CD4-positive, alpha-beta T cell treated with Interleukin-17A for 1 hour (primary cell): ENCODE results near the gene NECTIN4.
"Not testable (repeated sequence)": the region's sequence is repeated elsewhere in the genome, so short reads cannot be mapped to it uniquely, and the experiment has no call there.

ENCODE experiments used
- DNase-seq: peaks from one replicate; pipeline ENCODE4 v3.0.0-alpha.2; 2020

NECTIN4 gene

DNA sequence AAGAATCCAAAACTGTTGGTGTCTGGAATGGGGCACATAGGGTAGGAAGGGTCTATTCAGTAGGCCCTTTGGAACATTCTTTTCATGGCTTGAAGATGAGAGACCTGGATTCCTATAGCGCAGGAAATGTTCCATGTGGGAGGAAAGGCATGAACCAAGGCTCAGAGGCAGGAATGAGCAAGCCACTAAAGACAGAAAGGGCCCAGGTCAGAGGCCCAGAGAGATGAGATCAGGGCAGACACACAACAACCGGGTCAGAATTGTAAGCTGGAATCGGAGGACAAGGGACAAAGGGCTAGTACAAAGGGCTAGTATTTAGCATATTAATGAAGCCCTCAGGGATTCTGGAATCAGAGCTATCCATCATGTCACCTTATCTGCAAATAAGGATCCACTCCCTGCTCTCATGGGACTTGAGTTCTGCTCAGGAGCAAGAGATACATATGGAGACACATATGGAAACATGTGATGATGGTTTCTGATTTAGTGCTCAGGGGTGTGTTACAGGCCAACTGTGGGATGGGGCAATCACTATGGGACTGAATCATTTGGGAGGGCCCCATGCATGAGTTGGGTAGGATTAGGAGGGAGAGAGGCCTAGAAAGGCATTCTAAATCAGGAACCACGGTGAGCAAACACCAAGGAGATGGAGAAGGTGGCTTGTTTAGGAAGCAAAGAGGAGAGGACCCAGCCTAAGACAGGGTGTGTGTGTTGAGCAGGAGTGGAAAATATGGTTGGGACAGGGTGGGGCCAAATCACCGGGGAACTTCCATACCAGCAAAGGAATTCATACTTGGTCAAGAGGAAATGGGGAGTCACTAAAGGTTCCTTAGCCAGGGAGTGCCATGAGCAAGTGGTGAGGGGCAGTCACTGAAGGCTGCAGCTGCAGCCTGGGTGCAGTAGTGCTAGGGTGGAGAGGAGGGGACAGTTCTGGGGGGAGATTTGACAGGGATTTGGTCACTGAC is 8.6 kb downstream of the NECTIN4 start:
- no peak for DNase-seq

DNA sequence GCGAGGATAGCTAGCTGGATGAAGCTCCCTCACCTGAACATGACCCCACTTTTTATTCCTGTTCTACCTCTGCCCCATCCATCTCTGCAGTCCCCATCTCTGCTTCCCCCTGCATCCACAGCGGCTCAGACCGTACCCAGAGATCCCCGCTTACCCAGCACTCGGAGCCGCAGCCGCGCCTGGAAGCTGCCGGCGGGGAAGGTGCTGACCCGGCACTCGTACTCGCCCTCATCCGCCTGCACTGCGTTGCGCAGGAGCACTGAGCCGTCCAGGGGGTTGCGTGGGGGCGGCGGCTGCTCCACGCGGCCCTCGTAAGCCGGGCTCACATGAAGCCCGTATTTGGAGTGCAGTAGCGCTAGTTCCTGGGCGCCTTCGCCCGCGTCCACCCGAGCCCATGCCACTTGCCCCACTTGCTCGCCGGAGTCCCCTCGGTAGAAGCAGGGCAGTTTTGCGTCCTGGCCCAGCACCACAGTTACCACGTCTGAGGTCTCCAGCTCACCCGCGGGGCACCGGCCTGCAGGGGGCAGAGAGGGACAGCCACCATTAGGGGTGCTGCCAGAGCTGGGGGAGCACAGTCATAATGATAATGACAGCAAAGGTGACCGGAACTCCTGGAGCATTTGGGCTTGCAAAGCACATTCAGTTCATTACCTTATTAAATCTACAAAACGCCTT is 9.8 kb downstream of the NECTIN4 start:
- no peak for DNase-seq

DNA sequence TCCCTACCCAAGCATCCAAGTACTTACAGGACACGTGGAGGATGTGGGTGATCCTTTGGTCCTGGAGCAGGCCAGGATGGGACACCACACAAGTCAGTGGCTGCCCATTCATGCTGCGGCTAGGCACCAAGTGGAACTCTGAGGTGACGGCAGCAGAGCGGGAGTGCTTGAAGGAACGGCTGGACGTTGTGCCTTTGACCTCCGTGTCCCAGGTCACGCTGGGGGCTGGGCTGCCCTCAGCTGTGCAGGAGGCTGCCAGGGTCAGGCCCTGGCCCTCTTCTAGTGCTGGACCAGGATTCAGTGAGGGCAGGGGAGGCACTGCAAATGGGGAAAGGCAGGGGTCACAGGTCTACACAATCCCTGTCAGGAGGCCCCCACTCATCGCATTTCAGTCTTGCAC is 11.9 kb downstream of the NECTIN4 start:
- DNase-seq: no peak

DNA sequence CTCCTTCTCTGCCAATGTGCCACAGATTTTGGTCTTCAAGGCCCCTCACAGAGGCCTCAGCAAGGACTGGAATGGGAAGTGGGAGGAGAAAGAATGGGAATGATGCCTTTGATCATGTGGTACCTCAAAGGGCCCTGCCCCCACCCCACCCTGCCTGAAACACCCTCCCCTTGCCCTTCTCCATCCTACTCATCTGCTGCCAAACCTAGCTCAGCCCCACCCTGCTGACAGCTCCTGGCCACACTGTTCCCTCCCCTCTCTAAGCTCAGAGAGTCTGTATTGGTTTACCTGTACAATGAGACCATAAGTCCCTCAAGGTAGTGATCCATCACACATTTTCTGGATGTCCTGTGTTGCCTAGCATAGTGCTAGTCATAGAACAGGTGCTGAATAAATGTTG is 12.9 kb downstream of the NECTIN4 start:
- DNase-seq: no peak

DNA sequence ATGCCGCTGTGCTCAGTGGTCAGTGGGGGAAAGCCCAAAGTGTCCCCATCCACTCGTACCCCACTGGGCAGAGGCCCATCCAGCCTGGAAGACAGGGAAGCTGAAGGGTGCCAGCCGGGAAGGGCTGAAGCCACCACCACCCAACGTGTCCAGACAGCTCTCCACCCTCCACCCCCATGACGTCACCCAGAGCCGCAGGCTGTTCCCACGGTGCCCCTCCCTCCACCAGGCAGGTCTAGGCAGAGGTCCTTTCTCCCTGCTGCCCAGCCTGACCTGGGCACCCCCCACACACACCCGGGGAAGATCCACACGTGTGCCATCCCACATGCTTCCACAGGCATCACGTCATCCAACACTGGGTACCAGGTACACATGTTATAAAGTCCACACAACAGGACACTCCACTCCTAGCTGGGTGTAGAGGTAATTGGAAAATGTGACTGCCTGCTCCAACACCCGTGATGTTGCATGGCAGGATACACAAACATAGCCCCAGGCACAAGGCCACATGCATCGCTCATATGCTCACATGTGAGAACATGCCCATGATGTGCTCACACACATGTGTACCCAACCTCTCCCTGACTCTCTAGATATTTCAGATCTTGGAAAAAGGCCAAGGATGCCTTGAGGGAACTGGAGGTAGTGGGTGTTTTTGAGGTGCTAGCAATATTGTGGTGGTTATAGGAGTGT is 14.5 kb downstream of the NECTIN4 start:
- no peak for DNase-seq

DNA sequence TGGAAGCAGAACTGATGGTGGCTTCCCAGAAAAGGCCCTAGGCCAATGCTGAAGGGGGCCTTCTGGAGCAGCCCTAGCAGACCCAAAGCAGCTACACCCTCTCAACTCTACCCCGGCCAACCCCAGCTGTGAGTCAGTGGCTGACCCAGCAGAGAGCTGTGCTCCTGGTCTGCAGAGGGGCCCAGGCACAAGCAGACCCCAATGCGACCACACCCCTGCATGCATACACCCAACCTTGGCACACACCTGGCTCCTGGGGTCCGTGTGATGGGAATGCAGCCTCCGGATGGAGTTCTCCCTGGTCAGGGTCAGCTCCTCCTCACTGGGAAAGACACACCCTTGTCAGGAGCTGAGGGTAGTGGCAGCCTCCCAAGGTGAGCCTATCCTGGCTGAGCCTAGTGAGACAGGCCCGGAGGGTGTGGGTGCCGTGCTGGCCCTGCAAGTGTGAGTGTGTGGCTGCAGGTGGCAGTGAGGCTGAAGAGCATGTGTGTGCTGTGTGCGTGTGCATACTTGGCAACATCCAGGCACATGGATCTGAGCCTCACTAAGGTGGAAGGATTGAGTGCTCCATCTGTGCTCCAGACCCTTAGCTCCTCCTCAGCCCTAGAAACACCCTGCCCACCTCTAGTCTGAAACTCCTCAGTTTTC is 15.8 kb downstream of the NECTIN4 start:
- DNase-seq: no peak

DNA sequence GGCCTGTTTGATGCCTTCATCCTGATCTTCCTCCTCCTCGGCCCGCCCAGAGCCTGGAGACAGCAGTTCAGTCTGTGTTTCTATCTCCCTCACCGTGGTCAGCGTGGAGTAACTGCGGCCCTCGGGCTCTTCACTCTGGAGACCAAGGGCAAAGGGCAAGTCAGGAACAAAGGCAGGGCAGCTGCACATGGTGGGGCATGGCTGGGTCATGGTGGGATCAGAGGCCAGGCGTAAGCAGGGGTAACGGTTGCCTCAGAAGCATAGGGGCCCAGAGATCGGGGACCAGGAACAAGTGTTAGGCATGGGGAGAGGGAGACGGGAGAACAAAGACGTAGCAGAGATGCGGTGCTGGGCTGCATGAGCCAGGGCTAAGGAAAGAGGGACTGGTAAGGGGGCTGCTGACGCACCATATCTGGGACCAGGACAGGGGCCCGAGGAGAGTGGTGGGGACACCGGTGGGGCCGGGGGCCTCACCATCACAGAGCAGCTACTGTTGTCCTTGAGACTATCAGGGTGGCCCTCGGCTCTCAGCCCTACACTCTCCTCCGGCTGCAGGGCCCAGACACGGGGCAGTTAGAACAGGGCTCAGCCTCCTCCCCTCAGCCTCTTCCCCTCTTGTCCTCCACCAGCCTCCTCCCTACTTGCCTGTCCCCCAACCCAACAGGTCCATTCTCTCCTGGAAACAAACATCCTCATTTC is 16.5 kb downstream of the NECTIN4 start:
- DNase-seq: no peak

DNA sequence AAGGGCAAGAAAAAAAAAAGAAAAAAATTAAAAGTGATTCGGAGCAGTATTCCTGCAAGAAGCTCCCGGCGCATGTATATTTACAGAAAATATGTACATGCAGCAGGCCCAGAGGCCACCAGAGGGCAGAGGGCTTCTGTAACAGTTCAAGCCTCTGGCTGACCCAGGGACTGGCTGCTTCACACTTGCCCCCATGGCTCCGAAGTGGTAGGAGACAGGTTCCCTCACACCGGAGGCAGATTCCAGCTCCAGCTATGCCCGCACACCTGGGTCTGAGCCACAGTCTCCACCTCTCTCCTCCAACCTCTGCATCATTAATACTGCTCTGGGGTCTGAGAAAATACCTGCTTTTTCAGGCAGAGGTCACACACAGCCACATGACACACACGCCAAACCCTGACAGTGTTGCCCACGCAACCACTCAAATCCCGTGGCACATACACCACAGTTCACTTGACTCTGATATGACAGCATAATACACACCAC is 17.4 kb downstream of the NECTIN4 start:
- peak; percentile 58 for DNase-seq

DNA sequence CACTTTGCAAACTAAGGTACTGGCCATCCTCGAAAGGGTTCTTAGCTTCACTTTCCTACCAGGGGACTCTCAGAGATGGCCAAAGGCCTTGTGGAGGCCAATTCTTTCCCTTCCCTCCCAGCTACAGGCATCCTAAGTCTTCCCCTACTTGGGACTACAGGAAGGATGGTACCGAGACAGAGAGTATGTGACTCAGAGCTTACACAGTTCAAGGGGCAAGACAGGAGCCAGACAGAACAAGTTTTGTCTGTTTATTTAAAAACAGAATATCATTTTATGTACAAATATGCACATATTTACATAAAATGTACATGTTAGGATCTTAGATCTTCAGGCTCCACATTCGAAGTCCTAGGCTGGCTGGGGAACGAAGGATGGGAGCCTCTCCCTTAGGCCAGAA is 18.6 kb downstream of the NECTIN4 start:
- DNase-seq: no peak

DNA sequence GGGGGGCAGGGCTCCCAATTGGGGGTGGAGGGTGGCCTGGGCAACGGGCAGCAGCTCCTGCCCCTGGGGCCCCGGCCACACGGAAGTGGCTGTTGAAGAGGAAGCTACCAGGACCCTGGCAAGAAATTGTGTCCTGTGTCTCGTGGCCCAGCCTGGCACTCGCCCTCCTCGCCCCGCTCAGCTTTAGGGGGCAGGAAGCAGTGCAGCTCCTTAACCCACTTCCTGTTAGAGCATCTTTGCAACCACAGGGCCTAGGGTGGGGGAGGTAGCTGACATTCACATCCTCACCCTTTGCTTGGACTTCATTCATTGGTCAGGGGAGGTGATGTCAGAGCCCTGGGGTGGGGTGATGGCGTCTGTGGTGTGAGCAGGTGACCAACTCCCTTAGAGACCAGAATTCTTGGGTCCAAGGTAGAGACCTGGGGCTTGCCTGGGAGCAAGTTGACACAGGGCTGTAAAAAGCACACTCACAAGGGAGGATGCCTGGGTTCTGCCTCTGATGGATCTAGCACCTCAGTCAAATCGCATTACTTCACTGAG is 19.6 kb downstream of the NECTIN4 start, which contains the start of gene ARHGAP30:
Gene ARHGAP30, minus strand, starts transcription at position 161 of the 540 bp plus-strand sequence. CDS start 267 bp downstream, outside the sequence.
- peak; percentile 96 for DNase-seq

DNA sequence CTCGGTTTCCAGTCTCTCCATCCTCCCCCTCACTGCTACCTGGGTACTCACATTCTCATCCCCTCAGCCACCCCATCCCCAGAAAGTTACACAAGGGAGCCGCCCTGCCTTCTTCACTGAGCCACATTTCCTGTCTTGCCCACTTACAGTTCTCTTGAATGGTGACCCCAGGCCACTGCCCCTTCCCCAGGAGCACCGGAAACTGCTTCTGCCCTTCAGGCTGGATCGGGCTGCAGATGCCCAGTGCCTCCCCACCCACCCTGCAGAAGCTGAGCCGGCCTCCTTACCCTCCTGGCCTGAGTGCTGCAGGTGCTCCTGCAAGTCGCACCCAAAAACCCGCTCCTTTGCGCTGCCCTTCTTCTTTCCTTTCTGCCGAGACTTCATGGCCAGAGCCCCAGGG is 20.1 kb downstream of the NECTIN4 start:
- DNase-seq: peak; percentile 33

DNA sequence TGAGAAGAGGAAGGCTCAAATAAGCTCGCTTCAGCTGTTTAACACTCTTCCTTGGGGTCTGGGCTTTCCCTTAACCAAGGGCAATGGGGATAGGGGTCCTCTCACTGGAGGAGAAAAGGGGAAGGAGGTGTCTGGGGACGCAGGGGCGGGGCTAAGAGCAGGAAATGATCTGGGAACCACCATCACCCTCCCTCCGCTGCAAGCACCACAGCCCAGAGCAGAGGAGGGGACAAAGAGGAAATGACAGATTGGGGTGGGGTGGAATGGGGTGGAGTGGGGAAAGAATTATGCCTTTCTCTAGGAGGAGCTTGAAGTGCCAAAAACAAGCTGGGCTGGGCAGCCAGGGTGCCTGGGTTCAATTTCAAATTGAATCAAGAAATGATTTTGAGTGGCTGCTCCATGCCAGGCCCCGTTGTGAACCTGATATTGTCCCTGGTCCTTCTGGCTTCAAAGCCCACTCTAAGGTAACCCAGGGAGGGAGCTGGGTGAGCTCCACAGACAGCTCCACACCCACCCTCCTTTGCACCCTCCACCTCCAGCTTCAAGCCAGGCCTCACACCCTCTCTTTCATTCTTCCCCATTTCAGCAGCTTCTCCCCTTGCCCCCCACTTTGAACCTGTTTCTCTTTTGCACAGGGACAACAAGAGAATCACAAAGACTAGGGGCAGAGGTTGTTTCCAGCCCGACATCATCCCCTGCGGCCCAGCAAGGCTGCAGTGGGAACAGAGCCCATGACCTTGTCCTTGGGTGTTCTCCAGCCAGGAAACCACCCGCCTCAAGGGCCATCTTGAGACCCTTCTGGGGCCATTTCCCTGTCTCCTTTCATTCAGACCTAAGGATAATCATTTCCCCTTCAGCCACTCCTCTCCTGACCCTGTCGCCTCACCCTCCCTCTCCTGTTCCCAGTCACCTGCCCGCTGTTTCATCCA is 20.8 kb downstream of the NECTIN4 start:
- peak; percentile 95 for DNase-seq

DNA sequence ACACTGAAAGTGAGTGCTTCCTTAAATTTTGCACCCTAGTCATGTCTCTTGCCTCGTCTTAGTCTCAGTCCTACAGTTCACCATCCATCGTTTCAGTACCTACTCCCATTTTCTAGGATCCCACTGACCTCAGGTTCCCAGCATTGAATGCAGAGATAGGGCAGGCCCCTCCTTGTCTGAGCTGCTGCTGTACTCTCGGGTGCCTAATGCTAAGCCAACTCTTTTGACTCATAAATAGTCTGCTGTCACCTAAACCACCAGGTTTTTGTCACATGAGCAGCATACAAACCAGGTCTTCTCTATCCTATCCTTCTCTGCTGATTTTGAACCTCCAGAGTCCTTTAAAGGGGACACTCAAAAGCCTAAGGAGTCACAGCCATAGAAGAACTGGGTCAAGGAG is 22.7 kb downstream of the NECTIN4 start:
- peak; percentile 44 for DNase-seq

DNA sequence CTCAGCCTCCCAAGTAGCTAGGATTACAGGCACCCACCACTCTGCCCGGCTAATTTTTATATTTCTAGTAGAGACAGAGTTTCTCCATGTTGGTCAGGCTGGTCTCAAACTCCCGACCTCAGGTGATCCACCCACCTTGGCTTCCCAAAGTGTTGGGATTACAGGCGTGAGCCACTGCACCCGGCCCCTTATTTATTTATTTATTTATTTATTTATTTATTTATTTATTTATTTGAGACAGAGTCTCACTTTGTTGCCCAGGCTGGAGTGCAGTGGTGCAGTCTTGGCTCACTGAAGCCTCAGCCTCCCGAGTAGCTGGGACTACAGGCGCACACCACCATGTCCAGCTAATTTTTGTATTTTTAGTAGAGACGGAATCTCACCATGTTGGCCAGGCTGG is 23.7 kb downstream of the NECTIN4 start:
- not testable (repeated sequence) for DNase-seq

DNA sequence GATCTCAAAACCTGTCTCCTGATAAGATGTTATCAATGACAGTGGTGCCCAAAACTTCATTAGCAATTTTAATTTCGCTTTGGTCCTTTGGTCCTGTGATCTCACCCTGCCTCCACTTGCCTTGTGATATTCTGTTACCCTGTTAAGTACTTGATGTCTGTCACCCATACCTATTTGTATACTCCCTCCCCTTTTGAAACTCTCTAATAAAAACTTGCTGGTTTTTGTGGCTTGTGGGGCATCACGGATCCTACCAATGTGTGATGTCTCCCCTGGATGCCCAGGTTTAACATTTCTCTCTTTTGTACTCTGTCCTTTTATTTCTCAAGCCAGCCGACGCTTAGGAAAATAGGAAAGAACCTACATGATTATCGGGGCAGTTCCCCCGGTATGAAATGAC is 25.4 kb downstream of the NECTIN4 start:
- DNase-seq: peak; percentile 39

DNA sequence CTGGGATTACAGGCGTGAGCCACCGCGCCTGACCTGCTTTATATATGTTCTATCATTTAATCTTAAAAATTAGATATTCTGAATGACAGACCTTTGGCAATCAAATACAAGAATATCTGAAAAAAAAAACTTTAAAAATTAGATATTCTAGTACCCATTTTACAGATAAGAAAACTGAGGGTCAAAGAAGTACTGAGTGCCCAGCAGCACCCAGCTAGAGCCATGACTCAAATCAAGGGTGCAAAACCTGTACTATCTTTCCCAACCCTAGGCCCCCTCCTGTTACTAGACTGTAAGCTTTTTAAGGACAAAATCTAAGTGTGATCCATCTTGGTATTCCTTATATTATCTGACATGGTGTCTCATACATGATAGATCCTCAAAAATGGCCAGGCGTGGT is 27.9 kb downstream of the NECTIN4 start:
- DNase-seq: no peak

DNA sequence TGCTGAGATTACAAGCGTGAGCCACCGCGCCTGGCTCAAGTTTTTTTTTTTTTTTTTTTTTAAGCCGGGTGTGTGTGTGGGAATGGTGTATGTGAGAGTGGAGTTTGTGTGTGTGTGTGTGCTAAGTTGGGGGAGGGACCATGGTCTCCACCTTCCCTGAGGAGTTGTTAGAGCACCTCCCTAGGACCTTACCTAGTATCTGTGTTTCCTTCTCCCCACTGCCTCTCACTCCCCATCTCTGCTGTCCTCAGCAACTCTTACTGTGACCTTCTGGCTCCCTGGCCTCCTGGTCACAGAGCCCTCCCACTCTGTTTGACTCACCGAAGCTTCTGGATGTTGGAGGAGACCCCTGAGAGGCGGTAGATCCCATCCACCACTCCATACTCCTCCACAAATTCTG is 30.1 kb downstream of the NECTIN4 start:
- DNase-seq: no peak

DNA sequence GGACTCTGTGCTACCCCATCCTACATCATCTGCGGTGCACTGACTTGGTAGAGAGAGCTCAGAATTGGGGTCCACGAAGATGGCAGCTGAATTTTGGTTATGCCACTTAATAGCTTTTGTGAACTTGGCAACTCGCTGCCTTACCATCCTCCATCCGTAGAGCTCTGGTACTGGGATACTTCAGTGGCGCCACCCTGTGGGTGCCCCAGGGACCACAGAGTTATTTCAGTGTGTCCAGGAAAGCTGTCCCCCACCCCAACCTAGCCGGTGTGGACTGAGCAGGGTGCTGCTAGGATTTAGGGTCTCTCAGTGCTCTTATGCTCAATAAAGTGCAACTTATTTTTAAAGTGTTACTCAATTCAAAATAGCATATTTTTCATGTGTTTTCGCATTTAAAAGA is 34.6 kb downstream of the NECTIN4 start:
- DNase-seq: no peak

DNA sequence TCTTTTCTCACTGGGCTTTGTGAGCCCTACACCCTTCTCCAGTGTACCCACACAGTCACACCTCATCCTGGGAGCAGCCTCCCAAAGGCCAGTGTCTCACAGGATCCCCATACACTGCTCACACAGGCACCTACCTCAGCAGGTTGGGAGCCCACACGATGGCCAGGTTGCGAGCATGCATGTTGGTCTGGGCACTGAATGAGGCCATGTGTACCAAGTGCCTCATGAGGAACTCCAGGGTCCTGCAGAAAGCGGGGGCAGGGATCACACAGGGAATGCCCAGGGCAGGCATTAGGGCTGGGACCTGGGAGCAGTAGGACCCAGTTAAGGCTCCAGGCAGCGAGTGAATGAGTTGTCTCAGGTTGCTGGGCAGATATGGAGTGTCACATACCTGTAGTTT is 35.1 kb downstream of the NECTIN4 start:
- no peak for DNase-seq

DNA sequence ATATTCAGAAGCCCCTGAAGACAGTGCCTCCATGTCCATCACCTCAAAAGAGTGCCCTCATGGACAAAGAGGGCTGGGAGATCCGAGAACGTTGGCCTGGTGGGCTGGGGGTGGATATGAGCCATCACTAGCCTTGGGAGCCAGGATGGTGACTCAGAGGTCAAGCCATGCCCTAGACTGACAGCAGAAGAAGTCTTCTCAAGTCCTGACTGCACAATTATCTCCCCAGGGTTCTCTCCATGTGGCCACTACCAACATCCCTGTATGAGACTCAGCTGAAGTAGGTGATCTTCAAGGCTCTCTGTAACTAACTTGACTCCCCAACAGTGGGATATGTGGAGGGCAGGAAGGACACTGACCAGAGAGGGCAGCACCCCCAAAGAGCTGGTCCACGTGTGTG is 36.5 kb downstream of the NECTIN4 start:
- DNase-seq: no peak

DNA sequence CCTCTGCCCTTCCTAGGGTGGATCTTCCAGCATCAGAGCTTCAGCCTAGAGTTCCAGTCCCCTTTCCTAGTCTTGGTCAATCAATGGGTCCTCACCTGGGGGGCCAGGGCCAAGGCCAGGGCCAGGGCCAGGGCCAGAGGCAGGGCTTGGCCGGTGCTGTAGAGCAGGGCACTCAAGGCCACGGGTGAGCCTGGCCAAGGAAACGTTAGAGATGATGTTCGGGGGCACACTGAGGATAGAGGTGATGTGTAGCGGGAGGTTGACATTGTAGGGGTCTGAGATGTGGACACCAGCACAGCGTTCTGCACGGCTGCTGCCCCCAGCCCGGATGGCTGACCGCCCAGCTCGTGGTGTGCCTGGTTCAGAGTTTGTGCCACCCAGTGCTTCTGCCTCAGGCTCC is 38.1 kb downstream of the NECTIN4 start:
- no peak for DNase-seq
